ENCODE measurements around the gene NUP93.
"Not testable (repeated sequence)": the region's sequence is repeated elsewhere in the genome, so short reads cannot be mapped to it uniquely, and the experiment has no call there.

- TF ChIP-seq ZNF274 (IDR thresholded peaks at IDR 0.05; ENCODE audit: low read depth, low read length); YY1 (IDR thresholded peaks at IDR 0.05; ENCODE audit: insufficient read depth, insufficient read length): not testable (repeated sequence)
Measured at GRCh38 chr16:56717532-56717931, 12.4 kb upstream of the NUP93 start.
